HCT116 (cell line): Measurements from ENCODE around the gene ACAP2.

Source experiments
- CTCF ChIP-seq, 3 experiments: fragments of 200-600 bp in 1 of 3; sonication (generic) in 1 of 3; IDR thresholded peaks in 2 of 3; conservative IDR thresholded peaks in 1 of 3; 2 replicates each; pipeline ENCODE4 v1.5.1; 2012 to 2017; ENCODE audit warnings: low read depth in 2 of 3, low read length in 2 of 3, antibody characterized with exemption in 1 of 3, borderline replicate concordance in 1 of 3, control low read depth in 1 of 3, mild to moderate bottlenecking in 1 of 3, mixed read lengths in 1 of 3, mixed run types in 1 of 3, moderate library complexity in 1 of 3; ENCODE audit not compliant: insufficient read depth in 1 of 3
- EGR1 ChIP-seq: IDR thresholded peaks from 2 replicates; pipeline ENCODE4 v1.6.1; 2012; ENCODE audit warnings: low read depth
- EZH2 ChIP-seq: fragments of 200-600 bp; sonication (generic); IDR thresholded peaks from 2 replicates; pipeline ENCODE4 v1.6.1; 2017; ENCODE audit warnings: antibody characterized with exemption, mixed run types
- MAX ChIP-seq: IDR thresholded peaks from 2 replicates; pipeline ENCODE4 v1.6.1; 2012
- RAD21 ChIP-seq: IDR thresholded peaks from 2 replicates; pipeline ENCODE4 v1.6.1; 2012; ENCODE audit warnings: low read depth, mild to moderate bottlenecking
- ZBTB33 ChIP-seq: IDR thresholded peaks from 2 replicates; pipeline ENCODE4 v1.6.1; 2011; ENCODE audit warnings: mild to moderate bottlenecking, low read length, moderate library complexity; ENCODE audit not compliant: insufficient replicate concordance; ENCODE audit errors: extremely low read depth
- ZFX ChIP-seq: fragments of 450-650 bp; IDR thresholded peaks from 2 replicates; pipeline ENCODE4 v1.6.1; 2017

DNA sequence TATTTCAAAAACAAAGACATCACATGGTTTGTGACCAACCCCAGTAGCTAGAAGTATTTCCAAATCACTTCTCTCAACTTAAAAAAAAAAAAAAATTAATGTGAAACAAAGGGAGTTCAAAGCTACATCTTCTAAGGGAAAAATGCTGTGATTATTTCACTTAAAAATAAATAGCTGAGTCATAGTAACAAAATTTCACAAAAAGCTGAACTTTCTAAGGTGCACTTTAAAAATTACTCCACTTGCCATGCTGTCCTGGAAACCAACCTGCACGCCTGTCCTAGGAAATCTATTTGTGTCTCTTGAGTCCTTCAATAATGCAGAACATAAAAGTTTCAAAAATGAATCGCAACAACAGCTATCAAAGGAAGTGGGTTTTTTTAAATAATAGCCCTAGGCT is 1.8 kb downstream of the ACAP2 start:
- TF ChIP-seq EGR1 = no peak
- TF ChIP-seq MAX = no peak
- no peak for TF ChIP-seq CTCF (IDR thresholded peaks at IDR 0.05 in 2 of 3, conservative IDR thresholded peaks at IDR 0.05 in 1 of 3; ENCODE audit: borderline replicate concordance in 1 of 3, insufficient read depth in 1 of 3, low read depth in 2 of 3, low read length in 2 of 3)
- TF ChIP-seq EZH2 = no peak
- no peak for TF ChIP-seq ZFX
- no peak for TF ChIP-seq ZBTB33
- no peak for TF ChIP-seq RAD21
